Common myeloid progenitor, CD34-positive (primary cell): ENCODE measurements around the gene MYO18A.

ENCODE experiments used
- CTCF ChIA-PET: fragments of 350-600 bp; sonication (Branson Sonifier 250); formaldehyde crosslinking; loops from one replicate; lab custom pipeline; 2021; ENCODE audit warnings: antibody characterized with exemption; lab: Charles Lee
- POLR2A ChIA-PET: fragments of 350-600 bp; sonication (Branson Sonifier 250); formaldehyde crosslinking; loops from one replicate; lab custom pipeline; 2021; ENCODE audit warnings: antibody characterized with exemption; lab: Charles Lee
- DNase-seq, 3 donors: peaks; one replicate each; pipeline versions ENCODE4 v3.0.0 to v3.0.0-alpha.2; 2013
- H3K27ac ChIP-seq, 2 experiments: 1 replicate in 1 of 2; 2 replicates in 1 of 2; pipeline ENCODE4 v1.7.0; 2013; ENCODE audit warnings: inconsistent platforms in 2 of 2, low read length in 2 of 2, mild to moderate bottlenecking in 2 of 2, low read depth in 1 of 2, moderate library complexity in 1 of 2; ENCODE audit not compliant: severe bottlenecking in 2 of 2, insufficient read depth in 1 of 2, poor library complexity in 1 of 2
- H3K27me3 ChIP-seq, 5 experiments: replicated peaks in 2 of 5; 1 replicate in 3 of 5; 2 replicates in 2 of 5; pipeline versions ENCODE4 v1.6.1 to v1.7.0; 2013; ENCODE audit warnings: low read length in 4 of 5, mild to moderate bottlenecking in 2 of 5, moderate library complexity in 2 of 5, inconsistent platforms in 1 of 5; ENCODE audit not compliant: insufficient read depth in 5 of 5, control insufficient read depth in 4 of 5
- H3K36me3 ChIP-seq, 4 experiments: 1 replicate in 2 of 4; 2 replicates in 2 of 4; pipeline versions ENCODE4 v1.6.1 to v1.7.0; 2013; ENCODE audit warnings: low read length in 3 of 4, control low read depth in 1 of 4, mild to moderate bottlenecking in 1 of 4; ENCODE audit not compliant: control insufficient read depth in 4 of 4, insufficient read depth in 4 of 4
- H3K4me1 ChIP-seq, 4 experiments: 1 replicate in 3 of 4; 2 replicates in 1 of 4; pipeline versions ENCODE4 v1.6.1 to v1.7.1; 2013; ENCODE audit warnings: low read length in 3 of 4, mild to moderate bottlenecking in 3 of 4, control low read depth in 1 of 4, inconsistent platforms in 1 of 4, moderate library complexity in 1 of 4; ENCODE audit not compliant: control insufficient read depth in 4 of 4, insufficient read depth in 4 of 4; ENCODE audit errors: control extremely low read depth in 1 of 4
- H3K4me3 ChIP-seq, 7 experiments: 1 replicate in 4 of 7; 2 replicates in 3 of 7; pipeline versions ENCODE4 v1.5.1 to v1.7.0; 2013; ENCODE audit warnings: mild to moderate bottlenecking in 7 of 7, low read length in 6 of 7, moderate library complexity in 6 of 7, inconsistent platforms in 2 of 7, low read depth in 2 of 7, control low read depth in 1 of 7; ENCODE audit not compliant: insufficient read depth in 4 of 7, control insufficient read depth in 1 of 7; ENCODE audit errors: extremely low read depth in 1 of 7
- H3K9me3 ChIP-seq, 5 experiments: 1 replicate in 4 of 5; 2 replicates in 1 of 5; pipeline versions ENCODE4 v1.6.1 to v1.7.1; 2013; ENCODE audit warnings: low read length in 4 of 5, mild to moderate bottlenecking in 2 of 5, inconsistent platforms in 1 of 5, low read depth in 1 of 5, moderate library complexity in 1 of 5; ENCODE audit not compliant: control insufficient read depth in 4 of 5, insufficient read depth in 2 of 5; ENCODE audit errors: control extremely low read depth in 1 of 5
- WGBS: methylation state at CpG from one replicate; pipeline ENCODE4 v1.1.5; 2013; ENCODE audit not compliant: insufficient coverage; 5-methylcytosine and 5-hydroxymethylcytosine counted together

Gene MYO18A

DNA sequence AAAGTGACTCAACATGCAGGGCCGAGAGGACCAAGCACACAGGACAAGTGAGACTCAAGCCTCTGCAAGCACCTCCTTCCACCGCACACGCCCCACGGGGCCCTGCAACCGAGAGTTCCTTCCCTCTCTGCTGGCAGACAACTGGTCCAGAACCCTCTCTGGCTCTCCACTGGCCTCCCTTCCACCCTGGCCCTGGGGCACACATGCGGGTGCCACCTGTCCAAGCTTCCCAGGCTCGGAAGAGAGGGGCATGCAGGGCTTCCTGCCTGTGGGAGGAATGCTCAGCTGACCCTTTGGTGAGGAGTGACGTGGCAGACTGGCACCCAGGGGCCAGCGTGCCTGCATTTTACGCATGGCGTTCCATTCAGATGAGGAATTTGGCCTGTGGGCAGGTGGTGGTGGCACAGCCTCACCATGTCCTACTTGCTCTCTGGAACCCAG, 77.4 kb downstream of the MYO18A start:
- Histone ChIP-seq H3K27ac (peak overlapping the region in 1 of 2 experiments; percentile 15), H3K27me3 (no peaks in the 10 kb centered on the region), H3K9me3 (no peaks in the 10 kb centered on the region), H3K36me3 (peaks cover 21 to 95% (median 84%) of the 10 kb centered on the region in 4 experiments), H3K4me3 (no peak overlapping the region), H3K4me1 (peaks cover 0 to 6% (median 0%) of the 10 kb centered on the region in 4 experiments)
- CTCF ChIA-PET: interaction anchor here (1.0 to 3.3 kb wide), 7 partner anchors 9 to 137 kb away, joined by 3 to 22 read pairs (median 6); no protein-coding TSS in a partner anchor
- POLR2A ChIA-PET: no interaction called here
- WGBS: 96% methylated on average over 11 of the region's 11 CpGs
- no peak for DNase-seq

GRCh38 chr17:29102046-29102445, 78.2 kb downstream of the MYO18A start:
- H3K36me3 ChIP-seq: peaks cover 25 to 96% (median 87%) of the 10 kb centered on the region in 4 experiments
- H3K27me3 ChIP-seq: no peaks in the 10 kb centered on the region
- WGBS: 94% methylated on average over 3 of the region's 3 CpGs
- no peak for DNase-seq
- H3K4me3 ChIP-seq: no peak overlapping the region
- peaks cover 0 to 1% (median 0%) of the 10 kb centered on the region in 4 experiments for H3K4me1 ChIP-seq
- ChIA-PET CTCF (interaction anchor here (1.1 to 3.3 kb wide), 6 partner anchors 10 to 138 kb away, joined by 3 to 22 read pairs (median 6); no protein-coding TSS in a partner anchor), POLR2A (no interaction called here)
- no peak overlapping the region for H3K27ac ChIP-seq
- H3K9me3 ChIP-seq: no peaks in the 10 kb centered on the region

GRCh38 chr17:29100296-29100695, 79.9 kb downstream of the MYO18A start:
- CTCF ChIA-PET: interaction anchor here (0.8 to 3.3 kb wide), 7 partner anchors 9 to 136 kb away, joined by 3 to 22 read pairs (median 4); no protein-coding TSS in a partner anchor
- POLR2A ChIA-PET: interaction anchor here (0.6 kb wide), 1 partner anchor 194 kb away, joined by 3 read pairs; the partner anchor contains the start of gene NUFIP2
- peaks cover 28 to 96% (median 87%) of the 10 kb centered on the region in 4 experiments for H3K36me3 ChIP-seq

GRCh38 chr17:29099527-29099926, 80.7 kb downstream of the MYO18A start:
- Histone ChIP-seq H3K27ac (peak overlapping the region in 1 of 2 experiments; percentile 52), H3K4me3 (no peak overlapping the region), H3K36me3 (peaks cover 30 to 98% (median 87%) of the 10 kb centered on the region in 4 experiments), H3K27me3 (no peaks in the 10 kb centered on the region), H3K9me3 (no peaks in the 10 kb centered on the region), H3K4me1 (no peaks in the 10 kb centered on the region)
- WGBS: 94% methylated on average over 4 of the region's 5 CpGs
- DNase-seq: no peak
- ChIA-PET POLR2A (interaction anchor here (0.6 kb wide), 1 partner anchor 195 kb away, joined by 3 read pairs; the partner anchor contains the start of gene NUFIP2), CTCF (interaction anchor here (1.9 to 3.3 kb wide), 2 partner anchors 17 to 134 kb away, joined by 5 to 22 read pairs; no protein-coding TSS in a partner anchor)

More at GRCh38 chr17:29100296-29100695, 79.9 kb downstream of the MYO18A start:
- H3K4me3 ChIP-seq: no peak overlapping the region
- H3K27me3 ChIP-seq: no peaks in the 10 kb centered on the region
- no peaks in the 10 kb centered on the region for H3K9me3 ChIP-seq
- WGBS: 73% methylated on average over 5 of the region's 8 CpGs
- DNase-seq: peak in 2 of 3 donors; percentile 22 to 41
- H3K27ac ChIP-seq: peak overlapping the region in 1 of 2 experiments; percentile 52
- H3K4me1 ChIP-seq: no peaks in the 10 kb centered on the region

- CTCF ChIA-PET: interaction anchor here (1.2 to 1.3 kb wide), 2 partner anchors 24 to 131 kb away, joined by 3 read pairs; no protein-coding TSS in a partner anchor
- POLR2A ChIA-PET: no interaction called here
- no peak for DNase-seq
- Histone ChIP-seq H3K9me3 (no peaks in the 10 kb centered on the region), H3K36me3 (peaks cover 29 to 98% (median 90%) of the 10 kb centered on the region in 4 experiments), H3K27me3 (no peaks in the 10 kb centered on the region), H3K4me3 (no peak overlapping the region), H3K27ac (no peak overlapping the region), H3K4me1 (no peaks in the 10 kb centered on the region)
- 100% methylated on average over 4 of the region's 6 CpGs for WGBS
Observed at GRCh38 chr17:29096094-29096493, 84.1 kb downstream of the MYO18A start.

DNA sequence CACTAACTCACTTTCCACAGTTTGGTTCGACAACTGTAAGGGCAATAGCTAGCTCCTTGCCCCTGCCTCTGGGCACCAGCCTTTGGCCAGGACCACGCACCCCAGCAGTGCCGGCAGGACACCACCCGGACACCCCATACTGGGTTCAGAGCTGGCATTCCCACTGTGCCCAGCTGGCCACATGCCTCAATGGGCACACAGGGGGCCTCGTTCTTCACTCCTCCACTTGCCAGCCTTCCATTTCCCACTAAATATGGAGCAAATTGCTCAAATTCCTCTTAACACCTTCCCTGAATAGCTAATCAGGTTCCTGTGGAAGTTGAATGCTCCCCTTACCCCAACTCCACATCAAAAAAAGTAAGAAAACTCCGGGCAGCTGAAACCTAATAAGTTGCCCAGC, 84.8 kb downstream of the MYO18A start:
- no peak for DNase-seq
- H3K9me3 ChIP-seq: no peaks in the 10 kb centered on the region
- H3K4me3 ChIP-seq: no peak overlapping the region
- H3K27ac ChIP-seq: no peak overlapping the region
- H3K4me1 ChIP-seq: no peaks in the 10 kb centered on the region
- ChIA-PET CTCF (interaction anchor here (0.8 to 1.3 kb wide), 4 partner anchors 14 to 130 kb away, joined by 3 read pairs; no protein-coding TSS in a partner anchor), POLR2A (no interaction called here)
- 100% methylated on average over 4 of the region's 6 CpGs for WGBS
- no peaks in the 10 kb centered on the region for H3K27me3 ChIP-seq
- peaks cover 29 to 100% (median 95%) of the 10 kb centered on the region in 4 experiments for H3K36me3 ChIP-seq
